Measurements from ENCODE around the gene DTYMK. TPM values are rescaled to one million over a fixed set of nuclear protein-coding genes. Genes with fewer than 3 reads are reported as not detected.
A peak's percentile ranks its signal among the peaks of the same experiment; 100 is the strongest.

Gene DTYMK
- total RNA-seq, 1 experiment from 2014 or later, result 66.3 TPM

GRCh38 chr2:241676665-241677064, 9.9 kb downstream of the DTYMK start:
- ChIA-PET CTCF (no interaction called here), POLR2A (interaction anchor here (0.5 kb wide), 2 partner anchors 119 to 205 kb away, joined by 3 to 5 read pairs; no protein-coding TSS in a partner anchor)
- no peak for DNase-seq (ENCODE audit: unreplicated experiment)
- intact Hi-C loops (cut with micrococcal nuclease), result no loop called here
- BruUV-seq (replicated peaks), result no TSS peak
- peaks cover 43% of the 10 kb centered on the region for H3K36me3 Mint-ChIP-seq (ENCODE audit: insufficient read depth, unreplicated experiment)
- H3K27ac Mint-ChIP-seq (ENCODE audit: low read depth, unreplicated experiment), result no peak overlapping the region
- no peak overlapping the region for H3K4me3 Mint-ChIP-seq (ENCODE audit: unreplicated experiment)
- H3K9me3 Mint-ChIP-seq (ENCODE audit: unreplicated experiment), result no peaks in the 10 kb centered on the region
- H3K27me3 Mint-ChIP-seq (ENCODE audit: insufficient read depth, unreplicated experiment), result no peaks in the 10 kb centered on the region
- peaks cover 6% of the 10 kb centered on the region for H3K4me1 Mint-ChIP-seq (ENCODE audit: insufficient read depth, unreplicated experiment)
- no peak for TF ChIP-seq CTCF (IDR thresholded peaks at IDR 0.05; ENCODE audit: unreplicated experiment)

GRCh38 chr2:241675885-241676284, 10.7 kb downstream of the DTYMK start:
- POLR2A ChIA-PET, result interaction anchor here (0.5 kb wide), 1 partner anchor 205 kb away, joined by 5 read pairs; no protein-coding TSS in a partner anchor
- DNase-seq (ENCODE audit: unreplicated experiment), result no peak
- peaks cover 39% of the 10 kb centered on the region for H3K36me3 Mint-ChIP-seq (ENCODE audit: insufficient read depth, unreplicated experiment)
- CTCF ChIA-PET, result interaction anchor here (0.8 kb wide), 1 partner anchor 202 kb away, joined by 4 read pairs; no protein-coding TSS in a partner anchor
- H3K27me3 Mint-ChIP-seq (ENCODE audit: insufficient read depth, unreplicated experiment), result no peaks in the 10 kb centered on the region
- no peak overlapping the region for H3K4me3 Mint-ChIP-seq (ENCODE audit: unreplicated experiment)
- TF ChIP-seq CTCF (IDR thresholded peaks at IDR 0.05; ENCODE audit: unreplicated experiment), result no peak
- TSS peak; percentile 69 for BruUV-seq (replicated peaks)
- peaks cover 5% of the 10 kb centered on the region for H3K4me1 Mint-ChIP-seq (ENCODE audit: insufficient read depth, unreplicated experiment)
- no peaks in the 10 kb centered on the region for H3K9me3 Mint-ChIP-seq (ENCODE audit: unreplicated experiment)
- no peak overlapping the region for H3K27ac Mint-ChIP-seq (ENCODE audit: low read depth, unreplicated experiment)
- intact Hi-C loops (cut with micrococcal nuclease), result no loop called here

- BruUV-seq (replicated peaks), result no TSS peak
- Mint-ChIP-seq H3K4me1 (ENCODE audit: insufficient read depth, unreplicated experiment) (no peaks in the 10 kb centered on the region), H3K27ac (ENCODE audit: low read depth, unreplicated experiment) (no peak overlapping the region), H3K36me3 (ENCODE audit: insufficient read depth, unreplicated experiment) (peaks cover 37% of the 10 kb centered on the region), H3K4me3 (ENCODE audit: unreplicated experiment) (no peak overlapping the region), H3K9me3 (ENCODE audit: unreplicated experiment) (no peaks in the 10 kb centered on the region), H3K27me3 (ENCODE audit: insufficient read depth, unreplicated experiment) (no peaks in the 10 kb centered on the region)
- ChIA-PET POLR2A (no interaction called here), CTCF (interaction anchor here (0.8 kb wide), 1 partner anchor 14 kb away, joined by 5 read pairs; no protein-coding TSS in a partner anchor)
- TF ChIP-seq CTCF (IDR thresholded peaks at IDR 0.05; ENCODE audit: unreplicated experiment), result no peak
- no peak for DNase-seq (ENCODE audit: unreplicated experiment)
- intact Hi-C loops (cut with micrococcal nuclease), result no loop called here
These were observed 12.6 kb downstream of the DTYMK start for GRCh38 chr2:241673797-241674725.

- Mint-ChIP-seq H3K27me3 (ENCODE audit: insufficient read depth, unreplicated experiment) (no peaks in the 10 kb centered on the region), H3K4me3 (ENCODE audit: unreplicated experiment) (no peak overlapping the region), H3K36me3 (ENCODE audit: insufficient read depth, unreplicated experiment) (peaks cover 40% of the 10 kb centered on the region), H3K9me3 (ENCODE audit: unreplicated experiment) (no peaks in the 10 kb centered on the region), H3K27ac (ENCODE audit: low read depth, unreplicated experiment) (no peak overlapping the region), H3K4me1 (ENCODE audit: insufficient read depth, unreplicated experiment) (no peaks in the 10 kb centered on the region)
- no peak for TF ChIP-seq CTCF (IDR thresholded peaks at IDR 0.05; ENCODE audit: unreplicated experiment)
- intact Hi-C loops (cut with micrococcal nuclease), result no loop called here
- no peak for DNase-seq (ENCODE audit: unreplicated experiment)
- ChIA-PET POLR2A (no interaction called here), CTCF (interaction anchor here (0.8 kb wide), 1 partner anchor 13 kb away, joined by 5 read pairs; no protein-coding TSS in a partner anchor)
- BruUV-seq (replicated peaks), result no TSS peak
These were observed 13.4 kb downstream of the DTYMK start for GRCh38 chr2:241673189-241673663.
